B cell (primary cell): ENCODE results near the gene HEPACAM. TPM values are rescaled to one million over a fixed set of nuclear protein-coding genes. Genes with fewer than 3 reads are reported as not detected.

Experiments
- ATAC-seq: fragments of 200-7000 bp; cut with Tn5 transposase; one replicate; pipeline ENCODE4 v1.10.0; 2021; ENCODE audit warnings: low read depth, mild to moderate bottlenecking, moderate number of reproducible peaks, moderate library complexity
- CTCF ChIA-PET: fragments of 350-600 bp; sonication (Branson Sonifier 250); formaldehyde crosslinking; loops from one replicate; lab custom pipeline; 2021; ENCODE audit warnings: antibody characterized with exemption, inconsistent platforms; lab: Charles Lee
- POLR2A ChIA-PET: fragments of 350-600 bp; sonication (Branson Sonifier 250); formaldehyde crosslinking; loops from one replicate; lab custom pipeline; 2021; ENCODE audit warnings: antibody characterized with exemption; lab: Charles Lee
- DNase-seq: peaks from one replicate; pipeline ENCODE4 v3.0.0; 2013
- H2AFZ ChIP-seq: 2 replicates; pipeline ENCODE4 v1.6.1; 2012; ENCODE audit warnings: mild to moderate bottlenecking, low read depth, low read length; ENCODE audit not compliant: insufficient read depth, poor library complexity, severe bottlenecking
- H3K27ac ChIP-seq, 2 donors: 1 replicate in 1 of 2; 2 replicates in 1 of 2; pipeline ENCODE4 v1.5.1; 2012 to 2013; ENCODE audit warnings: low read length in 2 of 2, mild to moderate bottlenecking in 2 of 2, moderate library complexity in 1 of 2
- H3K27me3 ChIP-seq, 4 experiments: fragments of 200-600 bp in 1 of 4; sonication (generic) in 1 of 4; replicated peaks in 1 of 4; 1 replicate in 2 of 4; 2 replicates in 2 of 4; pipeline versions ENCODE4 v1.6.1 to v1.7.0; 2013 to 2016; ENCODE audit warnings: low read length in 3 of 4, mild to moderate bottlenecking in 2 of 4, mixed read lengths in 1 of 4, moderate library complexity in 1 of 4; ENCODE audit not compliant: insufficient read depth in 4 of 4, control insufficient read depth in 3 of 4; ENCODE audit errors: control extremely low read depth in 1 of 4
- H3K36me3 ChIP-seq, 2 experiments: replicated peaks in 1 of 2; 1 replicate in 1 of 2; 2 replicates in 1 of 2; pipeline versions ENCODE4 v1.6.1 to v1.7.1; 2013; ENCODE audit warnings: low read length in 1 of 2; ENCODE audit not compliant: insufficient read depth in 2 of 2, control insufficient read depth in 1 of 2; ENCODE audit errors: control extremely low read depth in 1 of 2, extremely low read depth in 1 of 2
- H3K4me1 ChIP-seq, 2 donors: fragments of 200-600 bp in 1 of 2; sonication (generic) in 1 of 2; 1 replicate in 1 of 2; 2 replicates in 1 of 2; pipeline versions ENCODE4 v1.5.1 to v1.6.1; 2013 to 2017; ENCODE audit warnings: low read length in 2 of 2; ENCODE audit not compliant: control insufficient read depth in 2 of 2, insufficient read depth in 2 of 2
- H3K4me2 ChIP-seq: replicated peaks from 2 replicates; pipeline ENCODE3; 2012; ENCODE audit warnings: mild to moderate bottlenecking, low read depth, low read length; ENCODE audit not compliant: poor library complexity, severe bottlenecking
- H3K4me3 ChIP-seq, 5 experiments: fragments of 200-600 bp in 1 of 5; sonication (generic) in 1 of 5; 1 replicate in 3 of 5; 2 replicates in 2 of 5; pipeline versions ENCODE4 v1.5.1 to v1.7.0; 2011 to 2016; ENCODE audit warnings: low read length in 4 of 5, mild to moderate bottlenecking in 4 of 5, low read depth in 2 of 5, control low read depth in 1 of 5, moderate library complexity in 1 of 5; ENCODE audit not compliant: insufficient read depth in 1 of 5; ENCODE audit errors: control extremely low read depth in 1 of 5, extremely low read depth in 1 of 5
- H3K79me2 ChIP-seq: fragments of 200-600 bp; sonication (generic); one replicate; pipeline ENCODE4 v1.6.0; 2016; ENCODE audit warnings: low read length; ENCODE audit not compliant: control insufficient read depth, insufficient read depth
- H3K9ac ChIP-seq: fragments of 200-600 bp; sonication (generic); 2 replicates; pipeline ENCODE4 v1.6.1; 2017; ENCODE audit warnings: mild to moderate bottlenecking, low read length, moderate library complexity
- H3K9me3 ChIP-seq, 3 donors: one replicate each; pipeline versions ENCODE4 v1.6.1 to v1.7.1; 2013; ENCODE audit warnings: low read length in 2 of 3; ENCODE audit not compliant: control insufficient read depth in 2 of 3, insufficient read depth in 1 of 3; ENCODE audit errors: control extremely low read depth in 1 of 3
- H4K20me1 ChIP-seq: 2 replicates; pipeline ENCODE4 v1.6.0; 2012; ENCODE audit warnings: mild to moderate bottlenecking, low read length; ENCODE audit not compliant: insufficient read depth, control insufficient read depth, poor library complexity, severe bottlenecking
- H3K27ac Mint-ChIP-seq: one replicate; pipeline ENCODE4 v1.8.0; 2021; ENCODE audit warnings: mixed read lengths
- H3K27me3 Mint-ChIP-seq: one replicate; pipeline ENCODE4 v1.8.0; 2021; ENCODE audit warnings: mixed read lengths
- H3K4me1 Mint-ChIP-seq: one replicate; pipeline ENCODE4 v1.8.0; 2021; ENCODE audit warnings: mixed read lengths
- H3K4me3 Mint-ChIP-seq: one replicate; pipeline ENCODE4 v1.8.0; 2021; ENCODE audit warnings: mixed read lengths
- H3K9me3 Mint-ChIP-seq: one replicate; pipeline ENCODE4 v1.8.0; 2022; ENCODE audit warnings: mixed read lengths; ENCODE audit not compliant: insufficient read depth
- CTCF ChIP-seq: fragments of 200-600 bp; IDR thresholded peaks from one replicate; pipeline ENCODE4 v1.8.0; 2022; ENCODE audit warnings: antibody characterized with exemption, mild to moderate bottlenecking
- EZH2 ChIP-seq: IDR thresholded peaks from 2 replicates; pipeline ENCODE4 v1.6.1; 2012; ENCODE audit warnings: borderline replicate concordance, low read depth, mild to moderate bottlenecking, moderate library complexity, low read length; ENCODE audit not compliant: insufficient read depth, poor library complexity, severe bottlenecking
- WGBS: methylation state at CpG from one replicate; pipeline ENCODE4 v1.1.5; 2013; ENCODE audit warnings: missing lambda C conversion rate; ENCODE audit not compliant: insufficient coverage; 5-methylcytosine and 5-hydroxymethylcytosine counted together
- intact Hi-C: fragments of 100-400 bp; cut with micrococcal nuclease; formaldehyde crosslinking; loops from one replicate; pipeline ENCODE4 v1.10.0; 2022
- polyA plus RNA-seq: library from polyadenylated mRNA; depleted of rRNA; stranded (reverse); fragments of >200 nt; gene quantifications from 2 replicates; pipeline ENCODE4 v1.2.3, GENCODE V29; 2012
- total RNA-seq, 2 donors: library from RNA; stranded (reverse); fragments of 120-200 nt in 1 of 2; gene quantifications; 1 replicate in 1 of 2; 2 replicates in 1 of 2; pipeline versions ENCODE4 v1.2.3 to v1.2.4, GENCODE V29; 2013 to 2022

The HEPACAM gene
- total and polyA plus RNA-seq, 2 donors (not counting 1 experiment from before 2014, with no cell fraction given) = not detected

- Mint-ChIP-seq H3K4me1 (peaks cover 24% of the 10 kb centered on the region), H3K27ac (no peak overlapping the region), H3K4me3 (peak overlapping the region; percentile 90), H3K27me3 (peaks cover 66% of the 10 kb centered on the region), H3K9me3 (no peaks in the 10 kb centered on the region)
- no peak overlapping the region for H3K27ac ChIP-seq
- peaks cover 19 to 22% of the 10 kb centered on the region in 2 donors for H3K4me1 ChIP-seq
- TF ChIP-seq CTCF (no peak), EZH2 (no peak)
- peaks cover 0 to 25% (median 0%) of the 10 kb centered on the region in 3 donors for H3K9me3 ChIP-seq
- no peak for ATAC-seq
- intact Hi-C loops = loop anchor here (5.0 kb wide), 2 partner anchors 40 to 75 kb away; partner anchors contain the start of gene CCDC15
- WGBS = 60% methylated on average over 5 of the region's 10 CpGs
- H3K9ac ChIP-seq = peak overlapping the region; percentile 80
- no peaks in the 10 kb centered on the region for H3K79me2 ChIP-seq
- H3K36me3 ChIP-seq = no peaks in the 10 kb centered on the region
- ChIA-PET CTCF (no interaction called here), POLR2A (no interaction called here)
- H2AFZ ChIP-seq = peak overlapping the region; percentile 90
- no peaks in the 10 kb centered on the region for H4K20me1 ChIP-seq
- no peak overlapping the region for H3K4me3 ChIP-seq
- peaks cover 0 to 65% (median 18%) of the 10 kb centered on the region in 4 experiments for H3K27me3 ChIP-seq
- DNase-seq = peak; percentile 17
- peak overlapping the region; percentile 98 for H3K4me2 ChIP-seq
These were observed 58.3 kb downstream of the HEPACAM start for GRCh38 chr11:124877631-124877909.

GRCh38 chr11:124876818-124877630, 58.8 kb downstream of the HEPACAM start:
- no peaks in the 10 kb centered on the region for H3K9me3 Mint-ChIP-seq
- Histone ChIP-seq H3K4me3 (peak overlapping the region in 4 of 5 experiments; percentile 50 to 77 (median 64)), H3K4me2 (peak overlapping the region; percentile 98), H4K20me1 (no peaks in the 10 kb centered on the region), H3K27me3 (peaks cover 0 to 65% (median 20%) of the 10 kb centered on the region in 4 experiments), H3K36me3 (no peaks in the 10 kb centered on the region), H3K79me2 (no peaks in the 10 kb centered on the region), H3K9me3 (peaks cover 0 to 30% (median 0%) of the 10 kb centered on the region in 3 donors), H3K4me1 (peaks cover 19 to 22% of the 10 kb centered on the region in 2 donors), H3K27ac (no peak overlapping the region), H3K9ac (peak overlapping the region; percentile 80), H2AFZ (peak overlapping the region; percentile 90)
- H3K27ac Mint-ChIP-seq = no peak overlapping the region
- DNase-seq = peak; percentile 18
- peak overlapping the region; percentile 90 for H3K4me3 Mint-ChIP-seq
- CTCF ChIA-PET = interaction anchor here (0.6 to 1.3 kb wide), 18 partner anchors 8 to 265 kb away, joined by 3 to 15 read pairs (median 4); partner anchors contain the start of genes CCDC15 and ROBO3
- peaks cover 71% of the 10 kb centered on the region for H3K27me3 Mint-ChIP-seq
- intact Hi-C loops = loop anchor here (1.0 to 5.0 kb wide), 3 partner anchors 40 to 208 kb away; partner anchors contain the start of gene CCDC15
- WGBS = 20% methylated on average over 29 of the region's 30 CpGs
- H3K4me1 Mint-ChIP-seq = peaks cover 24% of the 10 kb centered on the region
- no peak for ATAC-seq
- TF ChIP-seq EZH2 (no peak), CTCF (no peak)
- POLR2A ChIA-PET = interaction anchor here (0.8 to 1.2 kb wide), 2 partner anchors 49 to 76 kb away, joined by 4 to 8 read pairs; partner anchors contain the start of gene CCDC15
